K562 (cell line): ENCODE measurements around the gene ACTL10. TPM values are rescaled to one million over a fixed set of nuclear protein-coding genes. Genes with fewer than 3 reads are reported as not detected.

Source experiments
- BACH1 ChIP-seq: fragments of 200-800 bp; sonication (Bioruptor generic); IDR thresholded peaks from 2 replicates; pipeline ENCODE4 v1.6.1; 2016; ENCODE audit warnings: missing genetic modification characterization, missing compliant biosample characterization
- CBX3 ChIP-seq, 2 experiments: IDR thresholded peaks; 1 replicate in 1 of 2; 2 replicates in 1 of 2; pipeline ENCODE4 v1.6.1; 2012; ENCODE audit warnings: inconsistent platforms in 2 of 2, low read length in 2 of 2, borderline replicate concordance in 1 of 2, control low read depth in 1 of 2
- CHD2 ChIP-seq: IDR thresholded peaks from 2 replicates; pipeline ENCODE4 v1.6.1; 2011; ENCODE audit warnings: low read depth, low read length
- ELF1 ChIP-seq: fragments of 200-800 bp; sonication (Bioruptor generic); IDR thresholded peaks from 2 replicates; pipeline ENCODE4 v1.6.1; 2016; ENCODE audit warnings: missing genetic modification characterization, missing compliant biosample characterization
- FOXA3 ChIP-seq, 2 experiments: fragments of 450-650 bp in 1 of 2; sonication (generic) in 1 of 2; formaldehyde crosslinking; IDR thresholded peaks in 1 of 2; conservative IDR thresholded peaks in 1 of 2; 2 replicates each; pipeline versions ENCODE4 v1.4.0 to v1.8.0; 2020 to 2022; ENCODE audit warnings: mild to moderate bottlenecking in 2 of 2, missing genetic modification reagents in 1 of 2
- IRF1 ChIP-seq: sonication (generic); formaldehyde crosslinking; IDR thresholded peaks from 2 replicates; pipeline ENCODE4 v1.8.0; 2022; ENCODE audit warnings: missing genetic modification reagents, mild to moderate bottlenecking, borderline replicate concordance
- IRF9 ChIP-seq: fragments of 450-650 bp; IDR thresholded peaks from 2 replicates; pipeline ENCODE4 v1.6.1; 2016; ENCODE audit warnings: missing biosample characterization, missing genetic modification characterization
- JUNB ChIP-seq: fragments of 450-650 bp; formaldehyde crosslinking; conservative IDR thresholded peaks from 2 replicates; pipeline ENCODE4 v1.4.0; 2020; ENCODE audit warnings: mild to moderate bottlenecking
- KAT7 ChIP-seq: sonication (generic); formaldehyde crosslinking; IDR thresholded peaks from 2 replicates; pipeline ENCODE4 v1.8.0; 2022; ENCODE audit warnings: missing genetic modification reagents, mild to moderate bottlenecking, borderline replicate concordance
- NCOR1 ChIP-seq: fragments of 450-650 bp; IDR thresholded peaks from 2 replicates; pipeline ENCODE4 v1.6.1; 2016; ENCODE audit warnings: mild to moderate bottlenecking, moderate library complexity
- PCBP1 ChIP-seq: fragments of 200-400 bp; formaldehyde crosslinking; IDR thresholded peaks from 2 replicates; pipeline ENCODE4 v1.6.1; 2018; ENCODE audit warnings: mild to moderate bottlenecking, low read depth, low read length; ENCODE audit not compliant: poor library complexity, severe bottlenecking
- POLR2H ChIP-seq: IDR thresholded peaks from 2 replicates; pipeline ENCODE4 v1.6.1; 2016; ENCODE audit warnings: missing genetic modification characterization, low read depth, mild to moderate bottlenecking, control low read depth, missing compliant biosample characterization, moderate library complexity
- POU5F1 ChIP-seq: fragments of 150-350 bp; IDR thresholded peaks from 2 replicates; pipeline ENCODE4 v1.6.1; 2014; ENCODE audit warnings: borderline replicate concordance, low read length, low read depth, mild to moderate bottlenecking; ENCODE audit not compliant: partially characterized antibody
- RB1 ChIP-seq: fragments of 450-650 bp; IDR thresholded peaks from 2 replicates; pipeline ENCODE4 v1.6.1; 2017; ENCODE audit warnings: low read depth, mild to moderate bottlenecking
- RFX5 ChIP-seq: IDR thresholded peaks from 2 replicates; pipeline ENCODE4 v1.6.1; 2011; ENCODE audit warnings: low read depth, mild to moderate bottlenecking, improper control_type of control experiment, low read length
- SLC30A9 ChIP-seq: fragments of 250-450 bp; sonication (Bioruptor Pico); IDR thresholded peaks from 2 replicates; pipeline ENCODE4 v1.8.0; 2022; ENCODE audit warnings: mild to moderate bottlenecking, moderate library complexity
- SMARCB1 ChIP-seq: IDR thresholded peaks from 2 replicates; pipeline ENCODE4 v1.6.1; 2011; ENCODE audit warnings: improper control_type of control experiment, low read depth; ENCODE audit not compliant: insufficient read length
- SMARCC2 ChIP-seq: fragments of 450-650 bp; IDR thresholded peaks from 2 replicates; pipeline ENCODE4 v1.6.1; 2017; ENCODE audit warnings: antibody characterized with exemption, moderate library complexity, mild to moderate bottlenecking, low read depth
- TAF1 ChIP-seq: IDR thresholded peaks from 2 replicates; pipeline ENCODE4 v1.6.1; 2011; ENCODE audit warnings: mild to moderate bottlenecking, low read length, moderate library complexity; ENCODE audit not compliant: insufficient read depth, control insufficient read depth, severe bottlenecking; ENCODE audit errors: extremely low read depth
- TCF3 ChIP-seq: sonication (generic); formaldehyde crosslinking; IDR thresholded peaks from 2 replicates; pipeline ENCODE4 v1.4.0; 2020; ENCODE audit warnings: mild to moderate bottlenecking, missing genetic modification reagents
- TEAD2 ChIP-seq: fragments of 450-650 bp; IDR thresholded peaks from 2 replicates; pipeline ENCODE4 v1.6.1; 2016; ENCODE audit warnings: missing genetic modification characterization, control low read depth, missing compliant biosample characterization
- THAP12 ChIP-seq: fragments of 250-450 bp; sonication (Bioruptor Pico); IDR thresholded peaks from 2 replicates; pipeline ENCODE4 v1.9.0; 2021; ENCODE audit warnings: mild to moderate bottlenecking, inconsistent platforms
- TOE1 ChIP-seq, 2 experiments: fragments of 450-650 bp in 1 of 2; sonication (generic) in 1 of 2; formaldehyde crosslinking in 1 of 2; IDR thresholded peaks; 2 replicates each; pipeline versions ENCODE4 v1.7.1 to v1.8.0; 2016 to 2022; ENCODE audit warnings: borderline replicate concordance in 2 of 2, mild to moderate bottlenecking in 2 of 2, antibody characterized with exemption in 1 of 2, inconsistent platforms in 1 of 2, low read depth in 1 of 2, missing genetic modification reagents in 1 of 2, moderate library complexity in 1 of 2
- ZC3H4 ChIP-seq: sonication (generic); formaldehyde crosslinking; IDR thresholded peaks from 2 replicates; pipeline ENCODE4 v1.9.0; 2021; ENCODE audit warnings: missing genetic modification reagents, borderline replicate concordance
- ZFPM2 ChIP-seq: fragments of 250-450 bp; sonication (Bioruptor Pico); IDR thresholded peaks from 2 replicates; pipeline ENCODE4 v1.5.1; 2022; ENCODE audit warnings: mild to moderate bottlenecking
- ZNF436 ChIP-seq: fragments of 250-450, 450-650 bp; sonication (Bioruptor Pico); formaldehyde crosslinking; IDR thresholded peaks from 2 replicates; pipeline ENCODE4 v1.7.0; 2020; ENCODE audit warnings: mild to moderate bottlenecking
- polyA plus RNA-seq, 8 experiments: library from polyadenylated mRNA; depleted of rRNA in 4 of 8; stranded (reverse) in 5 of 8; unstranded in 3 of 8; fragments of >200 nt; fragmentation: Nextera tagmentation in 2 of 8; fragmentation: Illumina TruSeq in 1 of 8; extraction: Ambion mirVana in 2 of 8; extraction: Trizol in 1 of 8; gene quantifications; 2 replicates each; pipeline versions ENCODE4 v1.2.1 to v1.2.3, GENCODE V29; 2011 to 2014; ENCODE audit warnings: inconsistent platforms in 1 of 8, missing spikeins in 1 of 8
- total RNA-seq, 7 experiments: library from RNA; depleted of rRNA in 6 of 7; stranded (reverse); fragments of >200 nt in 6 of 7; fragmentation: Illumina TruSeq in 2 of 7; extraction: Trizol in 2 of 7; gene quantifications; 2 replicates each; pipeline versions ENCODE4 v1.2.1 to v1.2.3, GENCODE V29; 2011 to 2021; ENCODE audit warnings: low replicate concordance in 1 of 7

Gene ACTL10
- total and polyA plus RNA-seq, 9 of the 15 experiments (the other 6 are each of a cell fraction or from before 2014, with no cell fraction given) = 0.07 to 0.14 TPM; not detected in 7

GRCh38 chr20:33689973-33690372 is 23.2 kb downstream of the ACTL10 start (continued):
- TF ChIP-seq IRF9 = no peak
- no peak for TF ChIP-seq PCBP1
- peak; percentile 92 for TF ChIP-seq TCF3 (CRISPR knock-in tag)
- no peak for TF ChIP-seq ZNF436 (CRISPR knock-in tag)
- TF ChIP-seq POLR2H (tag) = no peak
- no peak for TF ChIP-seq TEAD2 (tag)
- peak; percentile 92 for TF ChIP-seq NCOR1
- TF ChIP-seq TAF1 = peak; percentile 27
- TF ChIP-seq RFX5 = no peak
- no peak for TF ChIP-seq JUNB (CRISPR knock-in tag)
- TF ChIP-seq KAT7 (CRISPR knock-in tag) = no peak
- peak; percentile 50; the same call in 1 of the 2 replicates for TF ChIP-seq RB1
- TF ChIP-seq FOXA3 (CRISPR knock-in tag; conservative IDR thresholded peaks at IDR 0.05 in 1 of 2, IDR thresholded peaks at IDR 0.05 in 1 of 2) = peak; percentile 49 to 63; a peak in 2 of 4 replicates
- no peak for TF ChIP-seq SLC30A9 (CRISPR knock-in tag)
- no peak for TF ChIP-seq THAP12 (CRISPR knock-in tag)
- TF ChIP-seq CBX3 (IDR thresholded peaks at IDR 0.05; ENCODE audit: borderline replicate concordance in 1 of 2, low read length in 2 of 2) = peak in 1 of 2 experiments; percentile 16; a peak in 1 of 3 replicates
- no peak for TF ChIP-seq CHD2
- no peak for TF ChIP-seq ZC3H4
- TF ChIP-seq ELF1 (tag) = no peak
- TF ChIP-seq POU5F1 = no peak
- TF ChIP-seq SMARCB1 = no peak
- TF ChIP-seq BACH1 = no peak
- TF ChIP-seq SMARCC2 = peak; percentile 93
- TF ChIP-seq ZFPM2 = no peak
- TF ChIP-seq IRF1 (CRISPR knock-in tag) = no peak
- TF ChIP-seq TOE1 (IDR thresholded peaks at IDR 0.05; ENCODE audit: borderline replicate concordance) = no peak
- TF ChIP-seq TOE1 (CRISPR knock-in tag; IDR thresholded peaks at IDR 0.05; ENCODE audit: borderline replicate concordance, low read depth) = no peak
